AG20443 (cell line): ENCODE results near the gene LRRC27.
"Not testable (repeated sequence)": the region's sequence is repeated elsewhere in the genome, so short reads cannot be mapped to it uniquely, and the experiment has no call there.

Experiments
- DNase-seq: peaks from one replicate; pipeline ENCODE4 v3.0.0; 2012; ENCODE audit warnings: low spot score, mixed read lengths

The LRRC27 gene

GRCh38 chr10:132337854-132338253, 5.9 kb downstream of the LRRC27 start:
- not testable (repeated sequence) for DNase-seq

DNA sequence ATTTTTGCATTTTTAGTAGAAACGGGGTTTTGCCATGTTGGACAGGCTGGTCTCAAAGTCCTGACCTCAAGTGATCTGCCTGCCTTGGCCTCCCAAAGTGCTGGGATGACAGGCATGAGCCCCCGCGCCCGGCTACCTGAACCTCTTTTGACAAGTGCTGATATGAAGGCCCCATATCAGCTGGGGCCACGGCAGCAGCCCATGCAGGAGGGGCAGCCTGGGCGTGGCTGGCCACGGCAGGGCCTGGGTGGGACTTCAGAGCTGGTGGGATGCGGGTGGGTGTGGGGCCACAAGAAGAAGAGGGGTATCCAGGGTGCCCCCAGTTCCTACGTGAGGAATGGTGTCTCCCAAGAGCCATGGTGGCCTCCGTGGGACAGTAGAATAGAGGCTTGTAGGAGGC, 6.9 kb downstream of the LRRC27 start:
- DNase-seq: no peak

GRCh38 chr10:132339276-132339675, 7.3 kb downstream of the LRRC27 start:
- DNase-seq: no peak

DNA sequence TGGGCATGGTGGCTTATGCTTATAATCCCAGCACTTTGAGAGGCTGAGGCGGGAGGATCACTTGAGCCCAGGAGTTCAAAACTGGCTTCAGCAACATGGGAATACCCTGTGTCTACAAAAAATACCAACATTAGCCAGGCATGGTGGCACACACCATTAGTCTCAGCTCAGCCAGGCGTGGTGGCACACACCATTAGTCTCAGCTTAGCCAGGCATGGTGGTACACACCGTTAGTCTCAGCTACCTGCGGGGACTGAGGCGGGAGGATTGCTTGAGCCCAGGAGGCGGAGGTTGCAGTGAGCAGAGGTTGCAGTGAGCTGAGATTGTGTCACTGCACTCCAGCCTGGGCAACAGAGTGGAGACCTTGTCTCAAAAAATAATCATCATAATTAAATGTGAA, 9.0 kb downstream of the LRRC27 start:
- no peak for DNase-seq

GRCh38 chr10:132341781-132342180, 9.8 kb downstream of the LRRC27 start:
- no peak for DNase-seq

DNA sequence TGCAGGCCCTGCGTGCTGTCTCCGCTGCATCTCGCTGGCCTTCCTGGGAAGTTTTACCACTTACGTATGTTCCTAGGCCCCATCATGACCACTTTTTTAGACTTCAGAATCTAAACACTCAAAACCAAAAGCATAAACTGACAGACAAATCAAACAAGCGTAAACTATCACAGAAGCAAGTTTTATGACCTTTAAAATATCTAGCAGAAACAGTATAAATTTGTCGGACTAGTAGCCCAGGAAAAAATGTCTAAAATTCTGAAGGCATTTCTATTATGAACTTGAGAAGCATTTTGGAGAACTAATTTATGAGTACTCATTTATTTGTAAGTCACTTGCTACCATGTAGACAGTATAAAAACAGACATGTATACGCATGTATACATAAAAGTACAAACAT, 10.6 kb downstream of the LRRC27 start:
- no peak for DNase-seq

- DNase-seq: no peak
These were observed 12.4 kb downstream of the LRRC27 start for GRCh38 chr10:132344386-132344785.

GRCh38 chr10:132345345-132345744, 13.4 kb downstream of the LRRC27 start:
- no peak for DNase-seq

DNA sequence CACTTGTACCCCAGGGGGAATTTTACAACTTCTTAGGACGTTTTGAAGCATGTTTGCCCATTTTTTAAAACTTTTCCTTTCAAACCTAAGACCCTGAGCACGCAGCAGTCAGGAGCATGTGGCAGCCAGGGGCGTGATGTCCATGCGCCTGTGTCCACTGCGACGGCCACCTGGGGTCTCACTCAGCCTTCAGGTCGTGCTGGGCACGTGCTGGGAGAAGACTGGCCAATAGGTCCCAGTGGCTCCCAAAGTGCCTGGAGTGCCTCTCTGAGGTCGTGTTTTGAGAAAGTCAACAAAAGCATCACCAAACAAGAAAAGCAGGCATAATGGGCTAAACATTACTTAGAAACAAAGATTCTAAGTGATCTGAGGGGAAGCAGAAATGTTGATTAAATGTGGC, 14.8 kb downstream of the LRRC27 start:
- DNase-seq: no peak

DNA sequence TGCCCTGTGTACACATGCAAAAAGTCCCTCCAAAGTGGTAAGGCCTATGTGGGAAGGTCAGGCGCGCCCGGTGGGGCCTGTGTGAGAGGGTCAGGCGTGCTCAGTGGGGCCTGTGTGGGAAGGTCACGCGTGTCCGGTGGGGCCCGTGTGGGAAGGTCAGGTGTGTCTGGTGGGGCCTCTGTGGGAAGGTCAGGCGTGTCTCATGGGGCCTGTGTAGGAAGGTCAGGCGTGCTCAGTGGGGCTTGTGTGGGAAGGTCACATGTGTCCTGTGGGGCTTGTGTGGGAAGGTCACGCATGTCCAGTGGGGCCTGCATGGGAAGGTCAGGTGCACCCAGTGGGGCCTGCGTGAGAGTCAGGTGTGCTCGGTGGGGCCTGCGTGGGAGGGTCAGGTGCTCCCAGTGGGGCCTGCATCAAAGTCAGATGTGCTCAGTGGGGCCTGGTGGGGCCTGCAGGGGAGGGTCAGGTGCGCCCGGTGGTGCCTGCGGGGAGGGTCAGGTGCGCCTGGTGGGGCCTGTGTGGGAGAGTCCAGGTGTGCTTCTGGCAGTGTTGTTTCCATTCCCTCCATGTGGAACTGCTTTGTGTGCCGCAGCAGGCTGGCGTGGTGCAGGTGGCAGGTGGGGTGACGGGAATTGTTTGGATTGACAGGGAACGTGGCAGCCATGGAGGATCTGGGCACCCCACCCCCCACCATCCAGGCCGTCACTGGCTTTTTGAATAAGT, 15.4 kb downstream of the LRRC27 start:
- no peak for DNase-seq

GRCh38 chr10:132347931-132348267, 15.9 kb downstream of the LRRC27 start:
- DNase-seq: no peak

- DNase-seq: no peak
These were observed 17.8 kb downstream of the LRRC27 start for GRCh38 chr10:132349766-132350165.

GRCh38 chr10:132350391-132350790, 18.4 kb downstream of the LRRC27 start:
- no peak for DNase-seq

DNA sequence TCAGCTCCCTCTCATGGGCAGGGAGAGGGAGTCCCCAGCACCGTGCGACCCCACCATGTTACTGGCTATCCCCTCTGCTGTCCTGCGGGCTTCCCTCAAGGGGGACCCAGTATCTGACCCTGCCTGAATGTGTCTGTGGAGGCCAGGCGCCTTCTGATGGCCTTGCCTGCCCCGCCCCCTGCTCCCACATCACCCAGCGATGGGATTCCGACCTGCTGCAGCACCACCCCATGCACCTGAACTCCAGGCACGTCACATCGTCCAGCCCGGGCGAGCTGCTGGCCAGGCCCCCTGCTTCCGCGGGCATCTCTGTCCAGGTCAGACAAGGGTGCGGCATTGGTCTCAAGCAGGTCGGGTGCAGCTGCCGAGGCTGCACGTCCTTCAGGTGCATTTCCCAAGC, 19.0 kb downstream of the LRRC27 start:
- DNase-seq: no peak

GRCh38 chr10:132351611-132352010, 19.6 kb downstream of the LRRC27 start:
- DNase-seq: no peak

DNA sequence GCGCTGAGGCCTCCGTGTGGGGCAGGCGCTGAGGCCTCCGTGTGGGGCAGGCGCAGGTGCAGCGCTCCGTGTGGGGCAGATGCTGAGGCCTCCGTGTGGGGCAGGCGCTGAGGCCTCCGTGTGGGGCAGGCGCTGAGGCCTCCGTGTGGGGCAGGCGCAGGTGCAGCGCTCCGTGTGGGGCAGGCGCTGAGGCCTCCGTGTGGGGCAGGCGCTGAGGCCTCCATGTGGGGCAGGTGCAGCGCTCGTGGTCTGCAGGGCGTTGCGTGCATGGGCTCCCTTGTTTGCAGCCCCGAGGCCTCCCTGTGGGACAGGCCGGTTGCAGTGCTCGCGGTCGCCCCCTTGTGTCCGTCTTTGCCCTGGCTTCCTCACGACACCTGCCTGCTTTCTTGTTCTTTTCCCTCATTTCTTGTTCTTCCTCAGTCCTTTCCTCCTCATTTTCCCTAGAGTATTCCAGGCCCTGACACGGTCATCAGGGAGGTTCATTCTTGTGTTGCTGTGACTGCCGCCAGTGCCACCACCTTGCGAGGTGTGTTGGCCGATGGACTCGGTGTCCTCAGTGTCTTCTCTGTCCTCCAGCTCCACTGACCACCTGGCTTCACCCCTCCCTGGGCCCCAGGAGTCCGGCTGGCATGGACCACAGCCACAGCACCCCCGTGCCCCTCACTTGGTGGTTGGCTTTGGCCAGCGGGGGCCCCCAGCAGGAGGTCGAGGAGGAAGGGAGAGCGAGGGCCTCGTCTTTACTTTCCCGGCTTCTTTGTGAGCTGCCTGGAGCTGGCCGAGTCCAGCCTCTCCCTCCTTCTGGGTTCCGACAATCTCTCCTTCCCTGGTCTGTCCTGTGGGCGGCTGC, 20.7 kb downstream of the LRRC27 start:
- peak; percentile 89 for DNase-seq

- DNase-seq: no peak
These were observed 21.7 kb downstream of the LRRC27 start for GRCh38 chr10:132353456-132354355.

DNA sequence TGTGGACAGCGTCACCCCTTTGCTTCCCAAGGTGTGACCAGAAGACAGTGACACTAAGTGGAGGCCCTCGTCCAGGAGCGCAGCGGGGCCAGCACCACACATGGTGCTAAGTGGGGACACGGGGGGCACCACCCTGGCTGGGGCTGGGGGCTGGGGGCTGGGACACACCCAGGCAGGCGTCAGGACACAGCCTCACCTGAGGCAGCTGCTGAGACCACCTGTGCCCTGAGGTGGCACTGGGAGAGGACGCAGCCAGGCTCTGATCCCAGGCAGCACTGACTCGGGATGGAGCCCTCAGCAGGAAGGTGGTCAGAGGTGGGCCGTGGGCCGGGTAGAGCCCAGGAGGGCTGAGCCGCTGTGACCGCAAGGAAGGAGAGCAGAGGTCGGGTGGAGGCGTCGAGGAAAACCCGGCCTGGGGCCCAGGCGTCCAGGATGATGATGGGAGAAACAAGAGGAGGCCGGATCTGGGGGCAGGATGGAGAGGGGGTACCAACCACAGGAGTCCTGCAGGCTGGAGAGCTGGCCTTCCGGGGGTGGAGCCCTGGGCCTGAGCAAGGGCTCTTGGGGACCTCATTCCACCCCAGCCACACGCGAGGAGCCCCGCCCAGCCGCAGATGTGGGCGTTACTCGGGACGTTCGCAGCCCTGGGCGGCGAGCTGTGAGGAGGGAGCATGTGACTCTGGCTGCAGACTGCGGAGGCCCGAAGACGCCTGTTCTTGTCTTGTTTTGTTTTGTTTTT, 22.5 kb downstream of the LRRC27 start:
- no peak for DNase-seq

DNA sequence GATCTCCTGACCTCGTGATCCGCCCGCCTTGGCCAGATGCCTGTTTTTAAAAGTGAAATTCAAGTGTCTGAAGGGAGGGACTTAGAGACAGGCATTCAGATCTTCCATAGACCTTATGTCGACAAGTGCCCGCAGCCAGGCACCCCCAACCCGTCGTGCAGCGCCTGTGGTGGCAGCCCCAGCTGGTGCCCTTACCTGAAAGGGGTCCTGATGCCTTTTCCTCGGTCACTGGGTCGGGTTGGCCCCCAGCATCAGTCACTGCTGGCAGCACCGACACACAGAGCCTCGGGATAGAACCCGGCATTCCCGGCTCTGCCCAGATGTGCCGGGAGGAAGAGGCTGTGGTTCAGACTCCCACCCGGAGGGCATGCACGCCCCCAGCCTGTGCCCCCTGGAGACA, 23.3 kb downstream of the LRRC27 start:
- DNase-seq: no peak

DNA sequence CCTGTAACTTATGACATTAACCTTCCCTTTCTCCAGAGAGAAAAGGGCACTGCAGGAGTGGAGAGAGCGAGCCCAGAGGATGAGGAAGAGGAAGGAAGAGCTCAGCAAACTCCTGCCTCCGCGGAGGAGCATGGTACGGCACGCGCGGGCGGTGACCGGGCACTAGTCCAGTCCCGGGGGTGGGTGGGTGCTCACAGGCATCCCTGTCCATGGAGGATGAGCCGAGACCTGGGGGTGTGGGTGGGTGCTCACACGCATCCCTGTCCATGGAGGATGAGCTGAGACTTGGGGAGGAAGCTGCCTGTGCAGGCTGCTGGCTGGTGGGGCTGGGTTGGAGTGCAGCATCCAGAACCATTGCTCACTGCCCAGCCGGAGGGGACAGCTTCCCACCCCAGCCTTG, 23.8 kb downstream of the LRRC27 start:
- DNase-seq: no peak

DNA sequence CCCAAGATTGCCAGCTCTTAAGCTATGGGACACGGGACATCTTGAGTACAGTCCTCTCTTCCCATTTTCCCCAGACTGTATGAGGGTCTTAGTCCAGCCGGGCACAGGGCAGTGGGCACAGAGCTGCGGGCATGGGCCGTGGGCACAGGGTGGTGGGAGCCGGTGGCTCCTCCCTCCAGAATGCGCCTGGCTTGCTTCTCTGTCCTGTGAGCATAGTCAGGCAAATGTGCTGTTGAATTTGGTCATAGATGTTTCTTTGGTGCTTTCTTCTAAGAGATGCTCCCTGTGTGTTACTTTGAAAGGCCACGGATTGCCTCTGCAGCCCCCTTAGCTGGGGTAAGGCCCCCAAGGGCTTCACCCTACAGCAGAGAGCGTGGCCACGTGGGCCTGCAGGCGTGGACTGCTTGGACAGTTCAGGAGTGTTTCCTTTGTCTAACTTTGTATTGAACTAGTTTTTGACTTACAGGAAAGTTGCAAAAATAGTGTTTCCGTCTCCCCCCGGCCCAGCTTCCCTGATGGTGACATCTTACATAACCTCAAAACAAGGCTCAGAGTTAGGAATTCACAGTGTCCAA, 24.7 kb downstream of the LRRC27 start:
- no peak for DNase-seq
